ENCODE measurements around the gene FDPS. TPM values are rescaled to one million over a fixed set of nuclear protein-coding genes. Genes with fewer than 3 reads are reported as not detected.
"Not testable (repeated sequence)": the region's sequence is repeated elsewhere in the genome, so short reads cannot be mapped to it uniquely, and the experiment has no call there.

Gene FDPS
- total RNA-seq, 1 donor from 2014 or later = 215 TPM

DNA sequence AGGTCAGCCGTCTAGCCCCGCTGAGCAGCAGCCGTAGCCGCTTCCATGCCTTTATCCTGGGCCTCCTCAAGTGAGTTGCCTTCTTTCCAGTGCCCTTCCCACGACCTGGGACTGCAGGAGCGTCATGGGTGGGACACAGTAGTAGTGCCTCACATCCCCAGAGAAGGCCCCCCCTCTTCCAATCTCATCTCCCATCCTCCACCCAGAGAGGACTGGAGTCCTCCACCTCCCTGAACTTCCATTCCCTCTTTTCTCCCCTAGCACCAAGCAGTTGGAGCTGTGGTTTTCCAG, 16.9 kb downstream of the FDPS start:
- no peaks in the 10 kb centered on the region for H3K27me3 ChIP-seq
- TF ChIP-seq EZH2 (IDR thresholded peaks at IDR 0.05) = no peak
- TF ChIP-seq EZH2phosphoT487 (IDR thresholded peaks at IDR 0.05) = no peak
- H3K36me3 Mint-ChIP-seq = peaks cover 8% of the 10 kb centered on the region
- peaks cover 33% of the 10 kb centered on the region for H4K20me1 ChIP-seq (ENCODE audit: low read depth)
- H3K27ac ChIP-seq = no peak overlapping the region
- H3F3A ChIP-seq (ENCODE audit: low read depth) = peaks cover 44% of the 10 kb centered on the region
- H3K79me2 ChIP-seq (ENCODE audit: low read depth) = peaks cover 24% of the 10 kb centered on the region
- H3K27me3 Mint-ChIP-seq (ENCODE audit: insufficient read depth, low read depth) = peaks cover 3% of the 10 kb centered on the region
- H3K9me3 Mint-ChIP-seq = no peaks in the 10 kb centered on the region
- H3K9me3 ChIP-seq (ENCODE audit: low read depth) = no peaks in the 10 kb centered on the region
- H3K4me3 Mint-ChIP-seq = peak overlapping the region; percentile 91
- no peaks in the 10 kb centered on the region for H3K36me3 ChIP-seq
- peak overlapping the region; percentile 87 for H3K4me2 ChIP-seq
- DNase-seq (ENCODE audit: low spot score) = no peak
- peaks cover 27% of the 10 kb centered on the region for H3K4me1 Mint-ChIP-seq
- no peak overlapping the region for H3K9ac ChIP-seq
- peak overlapping the region; percentile 82 for H3K4me3 ChIP-seq
- no peak overlapping the region for H3K27ac Mint-ChIP-seq
- no peak overlapping the region for H2AFZ ChIP-seq (replicated peaks)
- H3K4me1 ChIP-seq = peaks cover 16% of the 10 kb centered on the region

DNA sequence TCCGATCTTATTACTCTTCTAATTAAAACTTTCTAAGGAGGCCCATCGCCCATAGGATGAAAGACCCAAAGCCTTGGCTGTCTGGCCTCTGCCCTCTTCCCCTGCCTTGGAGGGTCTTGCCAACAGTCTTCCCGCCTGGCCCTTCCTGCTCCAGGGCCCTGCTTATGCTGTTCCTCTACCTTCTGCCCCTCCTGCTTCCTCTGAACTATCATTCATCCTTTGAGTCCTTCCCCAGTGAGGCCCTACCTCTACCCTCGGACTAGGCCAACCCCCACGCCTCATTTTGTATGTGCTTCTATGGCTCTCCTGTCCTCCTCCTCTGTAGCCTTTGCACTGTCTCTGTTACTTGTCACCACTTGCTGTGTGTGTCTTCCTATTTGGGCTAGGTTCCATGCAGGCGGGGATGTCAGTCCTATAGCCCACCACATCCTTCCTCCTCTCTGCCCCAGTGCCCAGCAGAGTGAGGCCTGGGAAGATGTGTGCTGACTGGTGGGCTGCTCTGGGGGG, 17.4 kb downstream of the FDPS start:
- H2AFZ ChIP-seq (replicated peaks) = no peak overlapping the region
- Mint-ChIP-seq H3K36me3 (peaks cover 13% of the 10 kb centered on the region), H3K27me3 (ENCODE audit: insufficient read depth, low read depth) (peaks cover 6% of the 10 kb centered on the region), H3K27ac (no peak overlapping the region), H3K9me3 (no peaks in the 10 kb centered on the region), H3K4me1 (peaks cover 23% of the 10 kb centered on the region), H3K4me3 (peak overlapping the region; percentile 91)
- H3K9ac ChIP-seq = no peak overlapping the region
- peaks cover 38% of the 10 kb centered on the region for H3F3A ChIP-seq (ENCODE audit: low read depth)
- no peak overlapping the region for H3K4me3 ChIP-seq
- TF ChIP-seq EZH2phosphoT487 (IDR thresholded peaks at IDR 0.05) (no peak), EZH2 (IDR thresholded peaks at IDR 0.05) (no peak)
- TF ChIP-seq, protein P1, sequence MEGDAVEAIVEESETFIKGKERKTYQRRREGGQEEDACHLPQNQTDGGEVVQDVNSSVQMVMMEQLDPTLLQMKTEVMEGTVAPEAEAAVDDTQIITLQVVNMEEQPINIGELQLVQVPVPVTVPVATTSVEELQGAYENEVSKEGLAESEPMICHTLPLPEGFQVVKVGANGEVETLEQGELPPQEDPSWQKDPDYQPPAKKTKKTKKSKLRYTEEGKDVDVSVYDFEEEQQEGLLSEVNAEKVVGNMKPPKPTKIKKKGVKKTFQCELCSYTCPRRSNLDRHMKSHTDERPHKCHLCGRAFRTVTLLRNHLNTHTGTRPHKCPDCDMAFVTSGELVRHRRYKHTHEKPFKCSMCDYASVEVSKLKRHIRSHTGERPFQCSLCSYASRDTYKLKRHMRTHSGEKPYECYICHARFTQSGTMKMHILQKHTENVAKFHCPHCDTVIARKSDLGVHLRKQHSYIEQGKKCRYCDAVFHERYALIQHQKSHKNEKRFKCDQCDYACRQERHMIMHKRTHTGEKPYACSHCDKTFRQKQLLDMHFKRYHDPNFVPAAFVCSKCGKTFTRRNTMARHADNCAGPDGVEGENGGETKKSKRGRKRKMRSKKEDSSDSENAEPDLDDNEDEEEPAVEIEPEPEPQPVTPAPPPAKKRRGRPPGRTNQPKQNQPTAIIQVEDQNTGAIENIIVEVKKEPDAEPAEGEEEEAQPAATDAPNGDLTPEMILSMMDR (IDR thresholded peaks at IDR 0.05) = no peak
- peaks cover 24% of the 10 kb centered on the region for H3K79me2 ChIP-seq (ENCODE audit: low read depth)
- H3K9me3 ChIP-seq (ENCODE audit: low read depth) = no peaks in the 10 kb centered on the region
- no peak overlapping the region for H3K27ac ChIP-seq
- H3K36me3 ChIP-seq = no peaks in the 10 kb centered on the region
- DNase-seq (ENCODE audit: low spot score) = no peak
- H3K4me1 ChIP-seq = peaks cover 14% of the 10 kb centered on the region
- H4K20me1 ChIP-seq (ENCODE audit: low read depth) = peaks cover 32% of the 10 kb centered on the region
- no peaks in the 10 kb centered on the region for H3K27me3 ChIP-seq
- H3K4me2 ChIP-seq = peak overlapping the region; percentile 87

DNA sequence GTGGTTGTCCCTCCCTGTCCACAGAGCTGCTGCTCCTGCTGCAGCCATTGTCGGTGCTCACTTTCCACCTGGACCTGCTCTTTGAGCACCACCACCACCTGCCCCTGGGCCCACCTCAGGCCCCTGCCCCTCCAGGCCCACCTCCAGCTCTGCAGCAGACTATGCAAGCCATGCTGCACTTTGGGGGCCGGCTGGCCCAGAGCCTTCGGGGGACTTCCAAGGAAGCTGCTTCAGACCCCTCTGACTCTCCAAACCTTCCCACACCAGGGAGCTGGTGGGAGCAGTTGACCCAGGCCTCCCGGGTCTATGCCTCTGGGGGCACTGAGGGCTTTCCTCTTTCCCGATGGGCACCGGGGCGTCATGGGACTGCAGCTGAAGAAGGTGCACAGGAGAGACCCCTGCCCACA, 18.0 kb downstream of the FDPS start:
- Mint-ChIP-seq H3K4me3 (no peak overlapping the region), H3K27ac (no peak overlapping the region), H3K9me3 (no peaks in the 10 kb centered on the region), H3K36me3 (peaks cover 16% of the 10 kb centered on the region), H3K27me3 (ENCODE audit: insufficient read depth, low read depth) (peaks cover 6% of the 10 kb centered on the region), H3K4me1 (peaks cover 18% of the 10 kb centered on the region)
- H3K9me3 ChIP-seq (ENCODE audit: low read depth) = no peaks in the 10 kb centered on the region
- H3K4me3 ChIP-seq = no peak overlapping the region
- no peak overlapping the region for H3K4me2 ChIP-seq
- H3K27me3 ChIP-seq = no peaks in the 10 kb centered on the region
- H3F3A ChIP-seq (ENCODE audit: low read depth) = peaks cover 37% of the 10 kb centered on the region
- no peak overlapping the region for H3K27ac ChIP-seq
- H3K36me3 ChIP-seq = no peaks in the 10 kb centered on the region
- TF ChIP-seq, protein P1 (IDR thresholded peaks at IDR 0.05) = no peak
- TF ChIP-seq EZH2phosphoT487 (IDR thresholded peaks at IDR 0.05) = no peak
- no peak for TF ChIP-seq EZH2 (IDR thresholded peaks at IDR 0.05)
- peaks cover 26% of the 10 kb centered on the region for H4K20me1 ChIP-seq (ENCODE audit: low read depth)
- DNase-seq (ENCODE audit: low spot score) = no peak
- no peak overlapping the region for H2AFZ ChIP-seq (replicated peaks)
- H3K9ac ChIP-seq = no peak overlapping the region
- H3K79me2 ChIP-seq (ENCODE audit: low read depth) = peaks cover 22% of the 10 kb centered on the region
- peaks cover 9% of the 10 kb centered on the region for H3K4me1 ChIP-seq

DNA sequence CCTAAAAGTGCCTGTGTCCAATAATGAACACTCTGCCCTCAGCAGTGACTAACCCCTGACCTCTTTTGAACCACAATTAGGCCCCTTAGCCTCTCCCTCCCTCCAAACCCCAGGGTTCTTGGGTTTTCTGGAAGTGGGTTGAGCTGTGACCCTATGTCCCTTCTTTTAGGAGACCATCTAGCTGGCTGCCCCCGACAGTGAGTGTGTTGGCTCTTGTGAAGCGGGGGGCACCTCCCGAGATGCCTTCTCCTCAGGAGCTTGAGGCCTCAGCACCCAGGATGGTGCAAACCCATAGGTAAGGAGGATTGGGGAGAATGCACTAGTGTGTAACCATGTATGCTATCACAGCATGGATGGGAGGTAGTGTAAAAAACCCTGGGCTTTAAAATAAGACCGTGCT, 19.3 kb downstream of the FDPS start:
- H3K27ac Mint-ChIP-seq = no peak overlapping the region
- H3K79me2 ChIP-seq (ENCODE audit: low read depth) = peaks cover 12% of the 10 kb centered on the region
- peaks cover 17% of the 10 kb centered on the region for H4K20me1 ChIP-seq (ENCODE audit: low read depth)
- no peak overlapping the region for H3K4me2 ChIP-seq
- peaks cover 16% of the 10 kb centered on the region for H3K36me3 Mint-ChIP-seq
- no peak overlapping the region for H3K4me3 Mint-ChIP-seq
- no peaks in the 10 kb centered on the region for H3K4me1 ChIP-seq
- no peak overlapping the region for H3K9ac ChIP-seq
- TF ChIP-seq, protein P1 (IDR thresholded peaks at IDR 0.05) = no peak
- TF ChIP-seq EZH2phosphoT487 (IDR thresholded peaks at IDR 0.05) = no peak
- TF ChIP-seq EZH2 (IDR thresholded peaks at IDR 0.05) = no peak
- no peaks in the 10 kb centered on the region for H3K9me3 ChIP-seq (ENCODE audit: low read depth)
- H3K36me3 ChIP-seq = no peaks in the 10 kb centered on the region
- peaks cover 9% of the 10 kb centered on the region for H3K4me1 Mint-ChIP-seq
- DNase-seq (ENCODE audit: low spot score) = no peak
- H3K27me3 ChIP-seq = no peaks in the 10 kb centered on the region
- H3F3A ChIP-seq (ENCODE audit: low read depth) = peaks cover 26% of the 10 kb centered on the region
- no peak overlapping the region for H3K4me3 ChIP-seq
- peaks cover 6% of the 10 kb centered on the region for H3K27me3 Mint-ChIP-seq (ENCODE audit: insufficient read depth, low read depth)
- H2AFZ ChIP-seq (replicated peaks) = no peak overlapping the region
- no peaks in the 10 kb centered on the region for H3K9me3 Mint-ChIP-seq
- no peak overlapping the region for H3K27ac ChIP-seq

DNA sequence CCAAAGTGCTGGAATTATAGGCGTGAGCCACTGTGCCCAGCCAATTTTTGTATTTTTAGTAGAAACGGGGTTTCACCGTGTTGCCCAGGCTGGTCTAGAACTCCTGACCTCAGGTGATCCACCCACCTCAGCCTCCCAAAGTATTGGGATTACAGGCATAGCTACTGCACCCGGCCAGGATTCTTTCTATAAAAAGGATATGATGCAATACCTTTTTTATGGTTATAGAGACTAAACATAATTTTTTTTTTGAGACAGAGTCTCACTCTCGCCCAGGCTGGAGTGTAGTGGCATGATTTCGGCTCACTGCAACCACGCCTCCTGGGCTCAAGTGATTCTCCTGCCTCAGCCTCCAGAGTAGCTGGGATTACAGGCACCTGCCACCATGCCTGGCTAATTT, 20.2 kb downstream of the FDPS start:
- not testable (repeated sequence) for H3K9ac ChIP-seq; H3K4me3 ChIP-seq; H3K27me3 ChIP-seq; H3K4me1 ChIP-seq; H3K27me3 Mint-ChIP-seq (ENCODE audit: insufficient read depth, low read depth); H3K4me3 Mint-ChIP-seq; H3K4me2 ChIP-seq; H3K9me3 Mint-ChIP-seq; DNase-seq (ENCODE audit: low spot score); H3K27ac Mint-ChIP-seq; H3K36me3 ChIP-seq; H2AFZ ChIP-seq (replicated peaks); H3K4me1 Mint-ChIP-seq; H3K9me3 ChIP-seq (ENCODE audit: low read depth); H3K27ac ChIP-seq
- H3K79me2 ChIP-seq (ENCODE audit: low read depth) = peaks cover 12% of the 10 kb centered on the region
- peaks cover 19% of the 10 kb centered on the region for H3K36me3 Mint-ChIP-seq
- peaks cover 17% of the 10 kb centered on the region for H4K20me1 ChIP-seq (ENCODE audit: low read depth)
- peaks cover 23% of the 10 kb centered on the region for H3F3A ChIP-seq (ENCODE audit: low read depth)

Measured in neural progenitor cell (in vitro differentiated cells).